ENCODE measurements around the gene DGKB. TPM values are rescaled to one million over a fixed set of nuclear protein-coding genes. Genes with fewer than 3 reads are reported as not detected.

Gene DGKB
- total RNA-seq, 1 donor: not detected

DNA sequence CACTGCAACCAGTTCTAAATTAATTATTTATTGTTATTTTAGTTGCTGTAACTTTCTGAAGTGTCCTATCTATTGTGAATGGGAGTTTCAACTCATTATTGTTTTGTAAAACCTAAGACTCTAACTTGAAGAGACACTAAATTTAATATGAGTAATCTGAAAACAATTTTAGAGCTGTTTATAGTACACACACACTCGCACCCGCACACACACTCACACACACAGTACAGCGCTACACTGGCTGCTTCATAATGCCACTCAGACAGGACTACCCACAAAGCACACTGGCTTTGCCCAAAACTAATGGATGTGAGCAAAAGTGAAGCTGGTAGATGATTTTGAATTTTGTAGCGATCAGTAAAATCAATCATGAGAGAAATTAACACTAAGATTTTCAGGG lies 674.2 kb downstream of the DGKB start:
- no peak overlapping the region for H3K4me3 ChIP-seq (ENCODE audit: low read length)
- H3K4me1 ChIP-seq (ENCODE audit: insufficient read depth, low read length): no peaks in the 10 kb centered on the region
- H3K27me3 ChIP-seq (ENCODE audit: insufficient read depth, low read length): no peaks in the 10 kb centered on the region
- H3K9me3 ChIP-seq (ENCODE audit: low read depth, low read length): no peaks in the 10 kb centered on the region

- H3K27me3 ChIP-seq (ENCODE audit: insufficient read depth, low read length): no peaks in the 10 kb centered on the region
- no peak overlapping the region for H3K4me3 ChIP-seq (ENCODE audit: low read length)
- H3K4me1 ChIP-seq (ENCODE audit: insufficient read depth, low read length): no peaks in the 10 kb centered on the region
- no peaks in the 10 kb centered on the region for H3K9me3 ChIP-seq (ENCODE audit: low read depth, low read length)
Observed at GRCh38 chr7:14226126-14226525, 676.4 kb downstream of the DGKB start.

DNA sequence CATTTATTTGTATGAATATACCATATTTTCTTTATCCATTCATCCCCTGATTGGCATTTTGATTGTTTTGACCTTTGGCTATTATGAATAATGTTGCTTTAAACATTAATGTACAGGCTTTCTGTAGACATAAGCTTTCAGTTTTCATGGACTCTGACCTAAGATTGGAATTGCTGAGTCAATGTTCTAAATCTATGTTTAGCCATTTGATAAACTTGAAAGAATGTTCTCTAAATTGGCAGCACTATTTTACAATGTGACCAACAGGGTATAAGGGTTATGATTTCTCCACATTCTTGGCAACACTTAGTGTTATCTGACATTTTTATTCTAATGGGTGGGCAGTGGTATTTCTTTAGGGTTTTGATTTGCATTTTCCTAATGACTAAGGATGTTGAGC lies 683.4 kb downstream of the DGKB start:
- Histone ChIP-seq H3K4me3 (ENCODE audit: low read length) (no peak overlapping the region), H3K9me3 (ENCODE audit: low read depth, low read length) (no peaks in the 10 kb centered on the region), H3K27me3 (ENCODE audit: insufficient read depth, low read length) (no peaks in the 10 kb centered on the region), H3K4me1 (ENCODE audit: insufficient read depth, low read length) (no peaks in the 10 kb centered on the region)

GRCh38 chr7:14218338-14218737 lies 684.2 kb downstream of the DGKB start:
- H3K9me3 ChIP-seq (ENCODE audit: low read depth, low read length): no peaks in the 10 kb centered on the region
- no peaks in the 10 kb centered on the region for H3K27me3 ChIP-seq (ENCODE audit: insufficient read depth, low read length)
- no peak overlapping the region for H3K4me3 ChIP-seq (ENCODE audit: low read length)
- no peaks in the 10 kb centered on the region for H3K4me1 ChIP-seq (ENCODE audit: insufficient read depth, low read length)

GRCh38 chr7:14209896-14210484 lies 692.6 kb downstream of the DGKB start:
- Histone ChIP-seq H3K9me3 (ENCODE audit: low read depth, low read length) (no peaks in the 10 kb centered on the region), H3K4me1 (ENCODE audit: insufficient read depth, low read length) (no peaks in the 10 kb centered on the region), H3K27me3 (ENCODE audit: insufficient read depth, low read length) (no peaks in the 10 kb centered on the region), H3K4me3 (ENCODE audit: low read length) (no peak overlapping the region)

GRCh38 chr7:14207711-14208110 lies 694.8 kb downstream of the DGKB start:
- Histone ChIP-seq H3K27me3 (ENCODE audit: insufficient read depth, low read length) (no peaks in the 10 kb centered on the region), H3K4me3 (ENCODE audit: low read length) (no peak overlapping the region), H3K4me1 (ENCODE audit: insufficient read depth, low read length) (no peaks in the 10 kb centered on the region), H3K9me3 (ENCODE audit: low read depth, low read length) (no peaks in the 10 kb centered on the region)

- H3K27me3 ChIP-seq (ENCODE audit: insufficient read depth, low read length): no peaks in the 10 kb centered on the region
- H3K4me3 ChIP-seq (ENCODE audit: low read length): no peak overlapping the region
- no peaks in the 10 kb centered on the region for H3K4me1 ChIP-seq (ENCODE audit: insufficient read depth, low read length)
- H3K9me3 ChIP-seq (ENCODE audit: low read depth, low read length): no peaks in the 10 kb centered on the region
Observed at GRCh38 chr7:14207138-14207537, 695.4 kb downstream of the DGKB start.

GRCh38 chr7:14206121-14206520 lies 696.4 kb downstream of the DGKB start:
- Histone ChIP-seq H3K4me3 (ENCODE audit: low read length) (no peak overlapping the region), H3K27me3 (ENCODE audit: insufficient read depth, low read length) (no peaks in the 10 kb centered on the region), H3K9me3 (ENCODE audit: low read depth, low read length) (no peaks in the 10 kb centered on the region), H3K4me1 (ENCODE audit: insufficient read depth, low read length) (no peaks in the 10 kb centered on the region)

- Histone ChIP-seq H3K4me3 (ENCODE audit: low read length) (no peak overlapping the region), H3K27me3 (ENCODE audit: insufficient read depth, low read length) (no peaks in the 10 kb centered on the region), H3K4me1 (ENCODE audit: insufficient read depth, low read length) (no peaks in the 10 kb centered on the region), H3K9me3 (ENCODE audit: low read depth, low read length) (no peaks in the 10 kb centered on the region)
Observed at GRCh38 chr7:14201353-14201752, 701.2 kb downstream of the DGKB start.

DNA sequence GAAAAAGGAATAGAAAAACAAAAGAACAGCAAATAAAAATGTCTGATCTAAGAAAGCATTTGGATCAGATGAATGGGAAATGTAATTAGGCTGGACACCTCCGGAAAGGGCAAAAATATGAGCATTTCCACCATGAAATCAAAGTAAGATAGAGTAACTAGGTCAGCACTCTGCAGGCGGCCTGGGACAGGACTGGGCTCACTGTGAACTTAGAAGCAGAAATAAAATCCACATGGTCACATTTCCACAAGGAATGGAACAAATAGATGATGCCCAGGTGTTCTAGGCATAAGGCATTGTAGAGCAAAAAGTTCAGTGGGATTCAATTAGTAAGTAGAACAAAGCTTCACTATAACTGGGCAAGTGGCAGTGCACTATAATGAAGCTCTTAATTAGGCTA lies 703.2 kb downstream of the DGKB start:
- H3K9me3 ChIP-seq (ENCODE audit: low read depth, low read length): no peaks in the 10 kb centered on the region
- H3K4me3 ChIP-seq (ENCODE audit: low read length): no peak overlapping the region
- no peaks in the 10 kb centered on the region for H3K27me3 ChIP-seq (ENCODE audit: insufficient read depth, low read length)
- no peaks in the 10 kb centered on the region for H3K4me1 ChIP-seq (ENCODE audit: insufficient read depth, low read length)

DNA sequence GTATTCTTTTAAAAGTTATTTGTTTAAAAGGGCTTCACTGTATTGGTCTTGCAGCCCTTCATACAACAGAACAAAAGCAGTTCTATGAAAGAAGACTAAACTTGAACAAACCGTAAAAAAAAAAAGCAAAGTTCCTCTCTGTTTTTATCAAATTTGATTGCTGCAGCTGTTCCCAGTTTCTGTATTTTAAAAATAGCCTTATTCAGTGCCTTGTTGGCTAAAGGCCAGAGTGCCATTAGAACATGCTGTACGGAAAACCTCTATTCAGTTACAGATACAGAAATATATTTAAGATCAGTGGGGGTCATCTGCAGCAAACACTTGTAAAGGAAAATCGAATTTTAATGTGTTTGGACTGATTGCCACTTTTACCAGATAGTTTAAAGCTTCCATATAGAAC lies 705.3 kb downstream of the DGKB start:
- no peaks in the 10 kb centered on the region for H3K27me3 ChIP-seq (ENCODE audit: insufficient read depth, low read length)
- no peaks in the 10 kb centered on the region for H3K9me3 ChIP-seq (ENCODE audit: low read depth, low read length)
- H3K4me1 ChIP-seq (ENCODE audit: insufficient read depth, low read length): no peaks in the 10 kb centered on the region
- no peak overlapping the region for H3K4me3 ChIP-seq (ENCODE audit: low read length)

- Histone ChIP-seq H3K4me1 (ENCODE audit: insufficient read depth, low read length) (no peaks in the 10 kb centered on the region), H3K27me3 (ENCODE audit: insufficient read depth, low read length) (no peaks in the 10 kb centered on the region), H3K4me3 (ENCODE audit: low read length) (no peak overlapping the region), H3K9me3 (ENCODE audit: low read depth, low read length) (no peaks in the 10 kb centered on the region)
Observed at GRCh38 chr7:14196555-14196954, 706.0 kb downstream of the DGKB start.

DNA sequence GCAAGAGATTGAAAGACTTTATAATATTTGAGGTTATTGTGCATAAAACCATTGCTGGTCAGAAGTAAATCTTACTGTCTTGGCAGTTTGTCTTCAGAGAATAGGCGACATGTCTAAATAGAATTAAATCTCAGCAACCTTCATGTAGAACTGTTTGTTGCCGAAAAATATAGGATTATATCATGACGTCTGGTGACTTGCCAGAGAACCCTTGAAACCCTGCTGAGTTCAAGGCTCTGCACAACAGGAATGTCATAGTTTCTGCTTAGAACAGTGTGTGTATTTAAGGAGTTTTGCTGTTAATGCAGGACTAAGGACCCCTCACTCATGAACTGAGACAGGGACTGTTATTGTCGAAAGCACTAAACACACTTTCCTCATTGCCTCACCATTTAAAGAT lies 706.7 kb downstream of the DGKB start:
- H3K9me3 ChIP-seq (ENCODE audit: low read depth, low read length): no peaks in the 10 kb centered on the region
- no peaks in the 10 kb centered on the region for H3K4me1 ChIP-seq (ENCODE audit: insufficient read depth, low read length)
- H3K4me3 ChIP-seq (ENCODE audit: low read length): no peak overlapping the region
- no peaks in the 10 kb centered on the region for H3K27me3 ChIP-seq (ENCODE audit: insufficient read depth, low read length)

DNA sequence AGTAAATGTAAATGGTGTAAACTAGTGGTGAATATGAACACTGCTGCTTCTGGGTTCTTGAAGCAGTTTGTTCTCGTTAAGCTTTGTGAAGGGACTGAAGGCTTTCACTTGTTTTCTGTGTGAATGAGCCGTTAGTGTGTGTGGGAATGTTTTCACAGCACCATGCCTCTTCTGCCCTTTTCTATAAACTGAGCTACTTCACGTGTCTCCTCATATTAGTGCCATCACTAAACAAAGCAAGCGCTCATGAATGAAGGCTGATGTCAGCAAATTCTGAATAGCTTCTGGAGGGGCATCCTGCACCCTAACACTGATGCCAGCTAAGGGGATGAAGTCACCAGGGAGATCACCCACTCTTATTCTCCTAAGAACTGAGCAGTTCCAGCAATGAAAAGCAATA lies 707.5 kb downstream of the DGKB start:
- H3K27me3 ChIP-seq (ENCODE audit: insufficient read depth, low read length): no peaks in the 10 kb centered on the region
- H3K4me1 ChIP-seq (ENCODE audit: insufficient read depth, low read length): no peaks in the 10 kb centered on the region
- H3K4me3 ChIP-seq (ENCODE audit: low read length): no peak overlapping the region
- H3K9me3 ChIP-seq (ENCODE audit: low read depth, low read length): no peaks in the 10 kb centered on the region

GRCh38 chr7:14191686-14192098 lies 710.9 kb downstream of the DGKB start:
- Histone ChIP-seq H3K9me3 (ENCODE audit: low read depth, low read length) (no peaks in the 10 kb centered on the region), H3K27me3 (ENCODE audit: insufficient read depth, low read length) (no peaks in the 10 kb centered on the region), H3K4me1 (ENCODE audit: insufficient read depth, low read length) (no peaks in the 10 kb centered on the region), H3K4me3 (ENCODE audit: low read length) (no peak overlapping the region)

DNA sequence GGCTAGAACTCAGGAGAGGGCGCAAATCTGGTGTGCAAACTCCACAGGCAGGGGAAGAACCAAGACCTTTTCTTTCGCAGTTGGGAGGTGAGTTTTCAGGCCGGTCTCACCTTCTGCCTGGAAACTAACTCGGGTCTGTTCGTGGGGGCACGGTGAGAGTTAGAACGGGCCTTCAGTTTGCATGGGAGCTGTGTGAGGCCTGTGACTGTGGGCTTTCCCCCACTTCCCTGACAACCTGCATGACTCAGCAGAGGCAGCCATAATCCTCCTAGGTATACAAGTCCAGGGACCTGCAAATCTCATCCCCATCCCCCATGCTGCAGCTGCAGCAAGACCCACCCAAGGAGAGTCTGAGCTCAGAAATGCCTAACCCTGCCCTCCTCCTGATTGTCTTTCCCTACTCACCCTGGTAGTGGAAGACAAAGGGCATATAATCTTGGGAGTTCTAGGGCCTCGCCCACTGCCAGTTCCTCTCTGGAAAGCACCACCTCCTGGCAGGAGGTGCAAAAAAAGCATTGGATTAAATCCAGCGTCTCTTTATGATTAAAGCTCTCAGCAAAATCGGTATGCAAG lies 718.2 kb downstream of the DGKB start:
- no peaks in the 10 kb centered on the region for H3K27me3 ChIP-seq (ENCODE audit: insufficient read depth, low read length)
- H3K9me3 ChIP-seq (ENCODE audit: low read depth, low read length): no peaks in the 10 kb centered on the region
- no peaks in the 10 kb centered on the region for H3K4me1 ChIP-seq (ENCODE audit: insufficient read depth, low read length)
- no peak overlapping the region for H3K4me3 ChIP-seq (ENCODE audit: low read length)
